ENCODE results near the gene EID1. TPM values are rescaled to one million over a fixed set of nuclear protein-coding genes. Genes with fewer than 3 reads are reported as not detected.

The EID1 gene
- total RNA-seq, 1 experiment from 2014 or later = 98.7 TPM

DNA sequence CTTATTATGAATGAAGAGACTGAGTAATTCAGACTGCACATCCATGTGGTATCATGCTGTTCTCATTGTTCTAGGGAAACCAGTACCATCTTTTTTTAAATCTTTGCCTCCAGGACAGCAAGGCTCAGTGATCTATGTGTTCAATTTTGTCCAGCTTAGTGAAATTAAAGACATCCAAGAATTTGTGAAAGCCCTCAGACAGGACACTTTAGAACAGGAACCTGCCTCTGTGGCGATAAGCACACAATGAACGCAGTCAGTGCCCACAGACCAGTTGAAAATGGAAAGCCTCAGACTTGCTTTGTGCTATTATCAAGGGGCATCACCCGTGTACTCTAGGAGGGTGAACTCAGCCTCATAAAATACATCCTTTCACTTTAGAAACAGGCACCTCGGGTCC is 20.1 kb downstream of the EID1 start:
- no peak overlapping the region for H3K4me2 ChIP-seq (ENCODE audit: low read length)
- no peaks in the 10 kb centered on the region for H3K79me2 ChIP-seq (ENCODE audit: low read length)
- intact Hi-C loops (cut with micrococcal nuclease) = no loop called here
- no peaks in the 10 kb centered on the region for H4K20me1 ChIP-seq (ENCODE audit: low read length)
- DNase-seq = no peak
- no peak overlapping the region for H3K4me3 ChIP-seq (ENCODE audit: low read length)
- no peaks in the 10 kb centered on the region for H3K36me3 ChIP-seq (ENCODE audit: low read depth, low read length)
- ChIA-PET CTCF (no interaction called here), POLR2A (ENCODE audit: unreplicated experiment) (no interaction called here)
- BruUV-seq (replicated peaks) = no TSS peak
- TF ChIP-seq EZH2phosphoT487 (IDR thresholded peaks at IDR 0.05; ENCODE audit: borderline replicate concordance, low read length) (no peak), EZH2 (IDR thresholded peaks at IDR 0.05; ENCODE audit: low read length, unreplicated experiment) (no peak)
- H3K27me3 ChIP-seq (ENCODE audit: low read length) = no peaks in the 10 kb centered on the region
- no peak overlapping the region for H3K27ac ChIP-seq (ENCODE audit: low read length)
- no peaks in the 10 kb centered on the region for H3K9me2 ChIP-seq (replicated peaks; ENCODE audit: low read length)
- no peak for ATAC-seq
- no peak overlapping the region for H3K9ac ChIP-seq (ENCODE audit: low read length)
- H3K9me3 ChIP-seq (ENCODE audit: low read length) = no peaks in the 10 kb centered on the region
- H3K4me1 ChIP-seq (ENCODE audit: insufficient read depth, low read length) = no peaks in the 10 kb centered on the region
- H3F3A ChIP-seq (ENCODE audit: low read length, unreplicated experiment) = no peaks in the 10 kb centered on the region
- no peak overlapping the region for H2AFZ ChIP-seq (ENCODE audit: low read length)

DNA sequence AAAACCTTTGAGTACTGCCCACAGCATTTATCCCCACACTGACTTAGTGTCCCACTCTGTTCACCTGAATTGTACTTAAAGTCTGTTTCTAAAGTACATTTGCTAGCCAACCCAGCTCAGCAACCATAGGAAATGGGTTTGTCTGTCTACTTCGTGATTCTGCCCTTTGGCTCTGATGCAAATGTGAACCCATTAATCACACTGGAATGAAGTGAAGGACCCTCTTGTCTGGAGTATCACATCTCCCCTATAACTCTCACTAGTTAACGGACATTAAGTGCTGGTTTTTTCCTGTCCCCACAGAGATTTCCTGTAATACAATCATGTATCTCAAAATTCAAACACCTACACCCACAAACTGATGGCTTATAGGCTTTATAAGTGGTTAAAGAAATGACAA is 20.5 kb downstream of the EID1 start:
- ATAC-seq = no peak
- no peak overlapping the region for H3K27ac ChIP-seq (ENCODE audit: low read length)

DNA sequence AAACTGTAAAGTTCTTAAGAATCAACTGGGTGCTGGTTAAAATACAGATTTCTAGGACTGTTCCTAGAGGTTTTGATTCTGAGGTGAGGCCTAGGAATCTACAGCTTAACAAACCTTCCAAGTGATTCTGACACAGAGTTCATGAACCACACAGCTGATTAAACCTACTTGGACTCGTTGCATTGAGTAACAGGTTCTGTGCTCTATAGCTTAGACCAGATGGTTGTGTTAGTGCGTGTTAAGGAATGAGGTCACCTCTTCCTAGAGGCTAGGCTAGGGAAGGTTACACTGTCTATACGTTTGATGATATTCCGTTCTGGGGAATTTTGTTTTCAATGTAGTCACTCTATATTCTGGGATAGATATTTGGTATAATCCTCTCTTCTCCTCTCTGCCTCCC is 21.9 kb downstream of the EID1 start:
- Histone ChIP-seq H3K9ac (ENCODE audit: low read length) (no peak overlapping the region), H3K4me3 (ENCODE audit: low read length) (no peak overlapping the region), H3K27me3 (ENCODE audit: low read length) (no peaks in the 10 kb centered on the region), H3K9me2 (replicated peaks; ENCODE audit: low read length) (no peaks in the 10 kb centered on the region), H2AFZ (ENCODE audit: low read length) (no peak overlapping the region), H3K4me1 (ENCODE audit: insufficient read depth, low read length) (no peaks in the 10 kb centered on the region), H3K4me2 (ENCODE audit: low read length) (no peak overlapping the region), H3K27ac (ENCODE audit: low read length) (no peak overlapping the region), H4K20me1 (ENCODE audit: low read length) (no peaks in the 10 kb centered on the region), H3K9me3 (ENCODE audit: low read length) (no peaks in the 10 kb centered on the region), H3F3A (ENCODE audit: low read length, unreplicated experiment) (no peaks in the 10 kb centered on the region), H3K36me3 (ENCODE audit: low read depth, low read length) (no peaks in the 10 kb centered on the region), H3K79me2 (ENCODE audit: low read length) (no peaks in the 10 kb centered on the region)
- intact Hi-C loops (cut with micrococcal nuclease) = no loop called here
- TF ChIP-seq EZH2 (IDR thresholded peaks at IDR 0.05; ENCODE audit: low read length, unreplicated experiment) (no peak), EZH2phosphoT487 (IDR thresholded peaks at IDR 0.05; ENCODE audit: borderline replicate concordance, low read length) (no peak)
- TF ChIP-seq, protein P1, sequence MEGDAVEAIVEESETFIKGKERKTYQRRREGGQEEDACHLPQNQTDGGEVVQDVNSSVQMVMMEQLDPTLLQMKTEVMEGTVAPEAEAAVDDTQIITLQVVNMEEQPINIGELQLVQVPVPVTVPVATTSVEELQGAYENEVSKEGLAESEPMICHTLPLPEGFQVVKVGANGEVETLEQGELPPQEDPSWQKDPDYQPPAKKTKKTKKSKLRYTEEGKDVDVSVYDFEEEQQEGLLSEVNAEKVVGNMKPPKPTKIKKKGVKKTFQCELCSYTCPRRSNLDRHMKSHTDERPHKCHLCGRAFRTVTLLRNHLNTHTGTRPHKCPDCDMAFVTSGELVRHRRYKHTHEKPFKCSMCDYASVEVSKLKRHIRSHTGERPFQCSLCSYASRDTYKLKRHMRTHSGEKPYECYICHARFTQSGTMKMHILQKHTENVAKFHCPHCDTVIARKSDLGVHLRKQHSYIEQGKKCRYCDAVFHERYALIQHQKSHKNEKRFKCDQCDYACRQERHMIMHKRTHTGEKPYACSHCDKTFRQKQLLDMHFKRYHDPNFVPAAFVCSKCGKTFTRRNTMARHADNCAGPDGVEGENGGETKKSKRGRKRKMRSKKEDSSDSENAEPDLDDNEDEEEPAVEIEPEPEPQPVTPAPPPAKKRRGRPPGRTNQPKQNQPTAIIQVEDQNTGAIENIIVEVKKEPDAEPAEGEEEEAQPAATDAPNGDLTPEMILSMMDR (conservative IDR thresholded peaks at IDR 0.05; ENCODE audit: low read depth, low read length) = no peak
- POLR2A ChIA-PET (ENCODE audit: unreplicated experiment) = no interaction called here
- BruUV-seq (replicated peaks) = no TSS peak
- CTCF ChIA-PET = no interaction called here
- ATAC-seq (no peak), DNase-seq (no peak)

More for the DNA sequence above, 20.5 kb downstream of the EID1 start:
- no peak overlapping the region for H3K4me3 ChIP-seq (ENCODE audit: low read length)
- H3K4me2 ChIP-seq (ENCODE audit: low read length) = no peak overlapping the region
- TF ChIP-seq, protein P1 (conservative IDR thresholded peaks at IDR 0.05; ENCODE audit: low read depth, low read length) = no peak
- TF ChIP-seq EZH2phosphoT487 (IDR thresholded peaks at IDR 0.05; ENCODE audit: borderline replicate concordance, low read length) (no peak), EZH2 (IDR thresholded peaks at IDR 0.05; ENCODE audit: low read length, unreplicated experiment) (no peak)
- H3K9ac ChIP-seq (ENCODE audit: low read length) = no peak overlapping the region
- intact Hi-C loops (cut with micrococcal nuclease) = no loop called here
- H3K9me2 ChIP-seq (replicated peaks; ENCODE audit: low read length) = no peaks in the 10 kb centered on the region
- H3F3A ChIP-seq (ENCODE audit: low read length, unreplicated experiment) = no peaks in the 10 kb centered on the region
- no peaks in the 10 kb centered on the region for H3K36me3 ChIP-seq (ENCODE audit: low read depth, low read length)
- no peak overlapping the region for H2AFZ ChIP-seq (ENCODE audit: low read length)
- no peak for DNase-seq
- CTCF ChIA-PET = no interaction called here
- H3K9me3 ChIP-seq (ENCODE audit: low read length) = no peaks in the 10 kb centered on the region
- no TSS peak for BruUV-seq (replicated peaks)
- no peaks in the 10 kb centered on the region for H3K27me3 ChIP-seq (ENCODE audit: low read length)
- no peaks in the 10 kb centered on the region for H4K20me1 ChIP-seq (ENCODE audit: low read length)
- POLR2A ChIA-PET (ENCODE audit: unreplicated experiment) = no interaction called here
- H3K79me2 ChIP-seq (ENCODE audit: low read length) = no peaks in the 10 kb centered on the region
- H3K4me1 ChIP-seq (ENCODE audit: insufficient read depth, low read length) = no peaks in the 10 kb centered on the region

Measured in PC-3 (cell line).